Activated CD4-positive, alpha-beta T cell treated with anti-CD3 and anti-CD28 coated beads, Interleukin-2, amount 50 U/mL, for 16 hours (primary cell): ENCODE data around the gene NBAS.
"Not testable (repeated sequence)": the region's sequence is repeated elsewhere in the genome, so short reads cannot be mapped to it uniquely, and the experiment has no call there.

Source experiments
- DNase-seq: peaks from one replicate; pipeline ENCODE4 v3.0.0-alpha.2; 2020

Gene NBAS

GRCh38 chr2:15251753-15252152 lies 309.4 kb downstream of the NBAS start:
- no peak for DNase-seq

DNA sequence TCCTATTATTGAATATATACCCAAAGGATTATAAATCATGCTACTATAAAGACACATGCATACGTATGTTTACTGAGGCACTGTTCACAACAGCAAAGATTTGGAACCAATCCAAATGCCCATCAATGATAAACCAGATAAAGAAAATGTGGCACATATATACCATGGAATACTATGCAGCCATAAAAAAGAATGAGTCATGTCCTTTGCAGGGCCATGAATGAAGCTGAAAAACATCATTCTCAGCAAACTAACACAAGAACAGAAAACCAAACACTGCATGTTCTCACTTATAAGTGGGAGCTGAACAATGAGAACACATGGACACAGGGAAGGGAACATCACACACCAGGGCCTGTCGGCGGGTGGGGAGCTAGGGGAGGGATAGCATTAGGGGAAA lies 310.2 kb downstream of the NBAS start:
- not testable (repeated sequence) for DNase-seq

- DNase-seq: no peak
These were observed 314.3 kb downstream of the NBAS start for GRCh38 chr2:15246870-15247269.

DNA sequence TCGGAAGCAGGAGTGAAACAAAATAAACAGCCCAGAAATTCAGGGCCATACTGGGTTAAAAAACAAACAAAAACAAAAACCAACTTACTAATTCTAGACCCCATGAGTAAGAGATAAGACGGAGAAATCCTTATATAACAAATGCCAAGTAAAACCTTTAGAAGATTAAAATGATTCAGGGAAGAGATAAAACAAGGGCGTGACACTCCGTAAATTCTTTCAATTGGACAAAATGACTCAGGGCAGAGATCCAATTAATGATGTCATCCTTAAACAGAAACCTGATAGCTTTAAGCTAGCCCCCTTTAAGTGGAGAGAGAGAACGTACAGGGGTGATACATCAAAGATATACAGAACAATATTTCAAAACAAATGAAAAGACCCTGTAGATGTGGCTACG lies 317.4 kb downstream of the NBAS start:
- no peak for DNase-seq

- no peak for DNase-seq
These were observed 318.1 kb downstream of the NBAS start for GRCh38 chr2:15242936-15243461.

- DNase-seq: no peak
These were observed 319.2 kb downstream of the NBAS start for GRCh38 chr2:15241929-15242328.

DNA sequence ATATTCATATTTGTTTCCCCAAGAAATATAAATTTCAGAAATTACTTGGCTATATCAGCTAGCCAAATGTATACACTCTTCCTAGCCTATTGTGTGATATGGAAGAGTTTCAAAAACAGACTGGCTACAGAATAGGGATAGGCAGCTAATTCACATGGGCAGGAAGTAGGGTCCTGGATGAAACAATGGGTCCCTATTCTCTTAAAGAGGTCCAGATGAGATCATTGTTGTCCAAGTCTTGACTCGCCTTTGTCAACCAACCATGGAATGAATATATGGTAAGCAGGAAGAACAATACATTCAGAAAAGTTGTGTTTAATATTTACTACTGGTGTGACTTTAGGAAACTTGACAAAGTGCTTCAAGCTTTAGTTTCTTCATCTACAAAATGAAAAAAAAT lies 319.9 kb downstream of the NBAS start:
- no peak for DNase-seq

DNA sequence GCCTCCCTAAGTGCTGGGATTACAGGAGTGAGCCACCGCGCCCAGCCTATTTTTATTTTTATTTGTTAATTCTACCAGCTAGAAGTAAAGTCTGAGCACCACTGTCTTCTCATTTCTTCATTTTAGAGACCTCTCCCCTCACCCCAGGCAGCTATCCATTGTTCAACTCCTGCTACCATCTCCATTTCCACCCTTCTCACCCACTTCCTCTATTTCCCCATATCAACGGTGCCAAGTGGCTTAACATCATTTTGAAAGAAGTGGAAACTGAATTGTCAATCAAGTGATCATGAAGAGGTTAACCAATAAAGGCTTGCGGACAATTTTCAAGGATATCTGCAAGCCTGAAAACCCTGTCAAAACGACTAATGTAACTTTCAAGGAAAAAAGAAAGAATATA lies 323.1 kb downstream of the NBAS start:
- no peak for DNase-seq

DNA sequence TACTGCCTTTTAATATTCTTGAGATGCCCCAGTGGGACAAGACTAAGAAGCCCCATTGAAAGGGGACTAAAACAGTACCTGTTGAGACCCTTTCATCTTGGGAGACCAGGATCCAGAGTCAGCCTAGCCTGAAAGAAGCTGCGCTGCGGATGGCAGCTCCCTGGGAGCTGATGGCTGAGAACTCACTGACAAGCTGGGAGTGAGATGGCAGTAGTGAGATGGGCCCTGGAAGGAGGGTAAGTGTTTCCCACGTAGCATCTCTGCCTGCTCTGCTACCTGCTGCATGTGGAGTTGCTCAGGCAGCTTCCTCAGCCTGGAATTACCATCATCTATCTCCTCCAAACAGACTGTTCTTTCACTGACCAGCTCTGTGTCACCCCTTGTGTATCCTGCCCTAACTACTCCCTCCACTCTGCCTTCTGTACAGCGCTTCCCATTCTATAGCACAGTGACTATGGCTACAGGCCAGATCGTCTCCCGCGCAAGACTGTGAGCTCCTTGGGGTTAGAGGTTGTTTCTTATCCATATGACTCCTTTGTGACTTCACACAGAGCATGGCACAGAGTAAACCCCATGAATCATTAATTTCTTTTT lies 330.4 kb downstream of the NBAS start:
- DNase-seq: no peak

- no peak for DNase-seq
These were observed 334.5 kb downstream of the NBAS start for GRCh38 chr2:15226661-15227060.

GRCh38 chr2:15225131-15225530 lies 336.0 kb downstream of the NBAS start:
- no peak for DNase-seq

DNA sequence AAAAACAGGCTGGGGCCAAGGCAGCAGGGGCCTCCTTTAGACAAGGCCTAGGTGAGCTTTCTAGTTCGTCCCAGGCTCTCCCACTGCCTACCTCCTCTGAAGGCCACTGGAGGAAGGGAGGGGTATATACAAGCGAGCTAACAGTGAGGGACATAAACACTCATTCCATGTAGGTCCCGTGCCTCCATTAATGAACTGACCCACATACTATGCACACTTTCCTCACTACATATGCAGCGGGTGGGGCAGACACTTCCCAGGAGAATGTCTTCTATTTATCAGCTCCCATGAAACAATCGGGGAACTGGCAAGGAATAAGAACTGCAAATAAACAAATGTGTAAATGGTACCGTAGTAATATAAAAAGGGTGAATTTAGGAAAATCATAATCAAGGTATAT lies 336.5 kb downstream of the NBAS start:
- no peak for DNase-seq

- DNase-seq: peak; percentile 28
These were observed 337.2 kb downstream of the NBAS start for GRCh38 chr2:15223887-15224286.

DNA sequence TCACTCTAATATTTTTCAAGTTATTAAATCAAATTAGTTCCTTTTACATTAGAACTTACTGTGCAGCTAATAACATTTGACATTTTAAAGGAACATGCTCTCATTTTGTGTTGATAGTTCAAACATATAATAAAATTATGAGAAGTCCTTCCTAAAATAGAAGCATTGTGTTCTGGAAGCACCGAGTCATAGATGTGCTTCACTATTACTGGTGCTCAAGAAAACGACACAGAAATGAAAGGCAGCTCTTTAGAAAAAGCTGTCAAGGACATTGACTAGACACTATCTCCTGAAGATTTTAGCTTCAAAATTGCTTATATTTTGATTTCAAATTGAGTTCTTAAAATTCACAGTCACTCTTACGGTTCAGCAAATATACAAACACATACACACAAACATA lies 338.3 kb downstream of the NBAS start:
- DNase-seq: no peak

DNA sequence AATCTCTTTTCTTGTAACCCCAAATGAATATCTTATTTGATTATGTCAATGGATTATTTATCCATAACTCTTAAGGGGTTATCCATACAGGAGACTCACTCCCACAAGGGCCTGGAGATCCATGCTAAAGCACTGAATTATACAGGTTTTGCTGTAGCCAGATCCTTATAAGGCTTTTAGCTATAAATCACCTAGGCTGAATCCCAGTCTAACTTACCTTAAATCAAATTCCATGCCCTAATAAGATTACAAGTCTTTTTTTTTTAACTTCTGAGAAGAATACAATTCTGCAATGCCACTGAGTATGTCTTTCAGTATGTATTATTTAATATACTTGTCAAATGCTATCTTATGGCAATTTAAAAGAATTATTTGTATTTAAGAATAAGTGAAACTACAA lies 340.5 kb downstream of the NBAS start:
- DNase-seq: no peak

- no peak for DNase-seq
These were observed 342.6 kb downstream of the NBAS start for GRCh38 chr2:15218423-15219086.

DNA sequence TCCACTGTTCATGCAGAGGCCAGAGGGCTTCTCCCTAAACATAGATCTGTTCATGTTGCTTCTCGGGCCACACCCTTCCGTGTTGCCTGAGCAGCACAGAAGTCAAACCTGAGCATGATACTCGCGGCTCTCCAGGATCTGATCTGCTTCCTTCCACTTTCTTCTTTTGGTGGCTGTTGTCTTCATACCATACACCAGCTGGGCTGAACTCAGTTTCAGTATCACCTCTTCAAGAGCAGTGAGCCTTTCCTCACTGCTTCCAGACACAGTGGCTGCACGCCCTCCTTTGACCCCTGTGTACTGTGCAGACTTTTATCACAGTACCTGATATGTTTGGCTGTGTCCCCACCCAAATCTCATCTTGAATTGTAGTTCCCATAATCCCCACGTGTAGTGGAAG lies 348.9 kb downstream of the NBAS start:
- no peak for DNase-seq

- not testable (repeated sequence) for DNase-seq
These were observed 350.6 kb downstream of the NBAS start for GRCh38 chr2:15210542-15210941.

DNA sequence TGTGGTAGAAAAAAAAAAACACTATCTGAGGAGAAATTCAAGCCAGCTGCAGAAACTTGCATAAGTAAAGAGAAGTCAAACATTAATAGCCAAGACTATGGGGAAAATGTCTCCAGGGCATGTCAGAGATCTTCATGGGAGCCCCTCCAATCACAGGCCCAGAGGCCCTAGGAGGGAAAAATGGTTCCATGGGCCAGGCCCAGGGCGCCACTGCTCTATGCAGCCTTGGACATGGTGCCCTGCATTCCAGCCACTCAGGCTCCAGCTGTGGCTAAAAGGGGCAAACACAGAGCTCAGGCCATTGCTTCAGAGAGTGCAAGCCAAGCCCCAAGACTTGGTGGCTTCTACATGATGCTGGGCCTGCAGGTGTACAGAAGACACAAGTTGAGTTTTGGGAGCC lies 354.7 kb downstream of the NBAS start:
- DNase-seq: no peak

DNA sequence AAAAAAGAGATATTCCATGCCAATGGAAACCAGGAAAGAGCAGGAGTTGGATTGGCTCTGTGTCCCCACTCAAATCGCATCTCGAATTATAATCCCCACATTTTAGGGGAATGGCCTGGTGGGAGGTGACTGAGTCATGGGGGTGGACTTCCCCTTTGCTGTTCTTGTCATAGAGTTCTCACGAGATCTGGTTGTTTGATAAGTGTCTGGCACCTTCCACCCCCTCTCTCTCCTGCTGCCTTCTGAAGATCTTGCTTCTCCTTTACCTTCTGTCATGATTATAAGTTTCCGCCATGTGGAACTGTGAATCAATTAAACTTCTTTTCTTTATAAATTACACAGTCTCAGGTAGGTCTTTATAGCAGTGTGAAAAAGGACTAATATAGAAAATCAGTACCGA lies 355.6 kb downstream of the NBAS start:
- DNase-seq: no peak

GRCh38 chr2:15201009-15201408 lies 360.1 kb downstream of the NBAS start:
- no peak for DNase-seq

- DNase-seq: no peak
These were observed 360.6 kb downstream of the NBAS start for GRCh38 chr2:15200581-15200980.

DNA sequence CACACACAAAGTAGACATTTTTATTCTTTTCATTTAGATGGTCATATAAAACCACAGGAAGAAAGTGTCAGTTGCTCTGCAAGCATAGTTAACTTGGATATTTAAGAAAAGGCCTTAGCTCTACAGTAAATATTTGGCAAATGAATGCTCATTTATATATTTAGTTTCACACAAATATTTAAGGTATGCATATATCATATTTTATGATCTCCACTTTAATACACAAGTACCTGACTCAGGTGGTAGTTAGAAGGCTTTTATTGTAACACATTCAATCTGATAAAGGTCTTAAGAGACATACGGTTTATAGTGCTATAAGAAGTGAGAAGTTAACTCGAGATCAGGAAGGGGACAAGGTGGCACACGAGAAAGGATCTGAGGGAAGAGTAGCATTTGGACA lies 363.1 kb downstream of the NBAS start:
- DNase-seq: no peak

DNA sequence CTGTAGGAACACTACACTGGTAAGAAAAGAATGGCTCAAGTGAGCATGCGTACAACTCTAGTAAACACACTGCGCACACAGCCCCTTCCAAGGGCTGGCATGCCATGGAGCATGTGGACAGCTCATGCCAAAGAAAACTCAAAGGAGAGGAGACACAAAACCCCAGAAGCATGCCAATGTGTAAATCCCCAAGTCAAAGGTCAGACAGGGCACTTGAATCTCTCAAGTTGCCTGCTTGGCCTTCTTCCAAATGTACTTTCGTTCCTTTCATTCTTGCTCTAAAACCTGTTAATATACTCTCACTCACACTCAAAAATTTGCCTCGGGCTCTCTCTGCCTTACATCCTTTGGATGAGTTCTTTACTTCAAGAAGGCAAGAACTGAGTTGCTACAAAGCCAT lies 365.3 kb downstream of the NBAS start:
- no peak for DNase-seq

DNA sequence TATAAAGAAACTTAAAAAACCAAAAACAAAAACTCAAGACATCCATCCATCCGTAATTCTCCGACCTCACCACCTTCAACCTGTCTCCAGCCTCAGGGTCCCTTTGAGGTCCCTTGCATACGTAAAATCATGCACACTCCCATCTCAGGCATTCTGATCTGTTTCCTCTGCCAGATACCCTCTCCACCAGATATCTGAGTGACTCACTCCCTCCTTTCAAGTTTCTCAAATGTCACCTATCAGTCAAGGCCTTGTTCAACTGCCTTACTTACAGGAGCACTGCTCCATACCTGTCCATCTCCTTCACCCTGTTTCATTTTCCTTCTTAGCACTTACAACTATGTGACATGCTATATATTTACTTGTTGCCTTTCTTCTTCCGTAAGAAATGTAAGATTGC lies 369.3 kb downstream of the NBAS start:
- DNase-seq: no peak
